HL-60/S4 treated with retinoic acid at 250 ng/mL for 4 days and 3 days (cell line): ENCODE results near the gene AHRR.
"Not testable (repeated sequence)": the region's sequence is repeated elsewhere in the genome, so short reads cannot be mapped to it uniquely, and the experiment has no call there.

Experiments
- in situ Hi-C: fragments of 300-500 bp; cut with MboI; formaldehyde crosslinking; loops from 2 replicates; pipeline ENCODE4 v1.7.0; 2022; ENCODE audit warnings: low sequenced_read_pairs

AHRR gene

DNA sequence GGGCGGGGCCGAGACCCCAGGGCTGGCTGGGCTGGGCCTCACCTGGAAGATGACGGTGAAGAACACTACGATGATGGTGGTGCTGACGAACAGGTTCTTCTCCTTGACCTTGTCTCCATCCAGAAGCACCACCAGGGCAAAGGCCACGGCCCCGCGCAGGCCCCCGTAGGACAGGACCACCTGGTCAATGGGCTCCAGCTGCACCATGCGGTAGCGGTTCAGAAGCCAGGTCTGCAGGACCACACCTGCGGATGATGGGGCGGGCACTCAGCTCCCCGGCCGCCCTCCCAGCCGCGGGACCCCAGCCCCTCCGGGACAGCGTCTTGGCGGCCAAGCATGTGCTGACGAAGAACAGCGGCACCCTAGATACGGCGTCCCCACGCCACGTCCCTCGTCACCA is 161.0 kb downstream of the AHRR start:
- in situ Hi-C loops = no loop called here

DNA sequence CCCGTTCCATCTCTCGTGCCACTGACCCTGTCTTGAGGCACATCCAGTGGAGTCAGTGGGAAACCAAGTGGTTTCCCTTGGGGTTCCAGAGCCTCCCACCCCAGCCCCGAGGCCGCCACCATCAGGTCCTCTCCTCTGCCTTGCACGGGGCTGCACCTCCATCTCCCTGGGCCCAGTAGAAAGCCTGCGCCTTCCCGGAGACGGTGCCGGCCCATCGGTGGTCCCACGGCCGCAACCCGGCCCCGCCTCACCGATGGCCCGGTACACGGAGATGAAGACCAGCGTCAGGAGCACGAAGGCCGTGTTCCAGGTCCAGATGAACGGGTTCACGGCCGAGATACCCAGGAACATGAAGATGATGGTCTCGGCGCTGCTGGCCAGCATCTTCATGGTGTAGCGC is 161.5 kb downstream of the AHRR start:
- in situ Hi-C loops = no loop called here

DNA sequence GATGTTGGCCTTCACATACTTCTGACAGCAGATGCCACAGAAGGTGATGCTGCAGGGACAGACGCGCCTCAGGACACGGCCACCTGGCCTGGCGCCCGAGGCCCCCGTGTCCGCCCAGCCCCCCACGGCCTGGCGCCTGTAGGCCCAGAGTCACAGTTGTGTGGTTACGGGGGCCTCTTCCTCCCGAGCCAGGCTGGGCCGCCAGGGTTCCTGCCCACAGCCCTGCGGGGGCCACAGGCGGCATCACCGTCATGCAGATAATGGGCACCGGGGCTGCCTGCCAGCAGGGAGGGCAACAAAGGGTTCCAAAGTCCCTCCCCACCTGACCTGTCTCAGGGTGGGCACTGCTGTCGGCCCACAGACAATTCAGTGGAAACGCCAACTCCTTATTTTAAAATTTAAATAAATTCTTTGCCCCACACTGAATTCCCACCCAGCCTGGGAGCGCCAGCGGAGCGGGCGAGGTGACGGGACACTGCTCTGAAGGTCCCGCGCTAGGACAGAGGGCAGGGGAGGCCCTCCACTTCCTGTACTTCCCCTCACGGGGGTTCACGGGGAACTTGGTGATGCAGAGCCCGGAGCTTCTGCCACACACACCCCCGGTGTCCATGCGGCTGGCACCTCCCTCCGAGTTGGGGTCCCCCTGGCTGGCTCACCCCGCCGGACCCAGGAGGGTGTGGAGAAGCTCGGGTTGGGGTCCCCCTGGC is 162.1 kb downstream of the AHRR start:
- in situ Hi-C loops = no loop called here

DNA sequence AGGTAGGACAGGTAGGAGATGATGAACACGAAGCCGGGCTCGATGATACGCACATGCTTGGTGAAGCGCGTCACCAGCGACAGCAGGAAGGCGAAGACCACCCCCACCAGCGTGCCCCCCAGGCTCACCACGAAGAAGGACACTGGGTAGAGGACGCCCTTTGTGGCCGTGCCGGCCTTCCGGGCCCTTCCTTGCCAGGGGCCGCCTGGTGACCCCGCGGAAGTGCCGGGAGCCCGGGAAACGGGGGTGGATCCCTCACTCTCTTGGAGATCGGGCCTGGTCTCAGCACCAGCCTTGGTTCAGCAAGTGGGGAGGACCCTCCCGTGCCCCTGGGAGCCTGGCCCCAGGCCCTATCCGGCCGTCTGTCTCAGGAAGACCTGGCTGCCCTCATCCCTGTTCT is 163.0 kb downstream of the AHRR start:
- in situ Hi-C loops = no loop called here

DNA sequence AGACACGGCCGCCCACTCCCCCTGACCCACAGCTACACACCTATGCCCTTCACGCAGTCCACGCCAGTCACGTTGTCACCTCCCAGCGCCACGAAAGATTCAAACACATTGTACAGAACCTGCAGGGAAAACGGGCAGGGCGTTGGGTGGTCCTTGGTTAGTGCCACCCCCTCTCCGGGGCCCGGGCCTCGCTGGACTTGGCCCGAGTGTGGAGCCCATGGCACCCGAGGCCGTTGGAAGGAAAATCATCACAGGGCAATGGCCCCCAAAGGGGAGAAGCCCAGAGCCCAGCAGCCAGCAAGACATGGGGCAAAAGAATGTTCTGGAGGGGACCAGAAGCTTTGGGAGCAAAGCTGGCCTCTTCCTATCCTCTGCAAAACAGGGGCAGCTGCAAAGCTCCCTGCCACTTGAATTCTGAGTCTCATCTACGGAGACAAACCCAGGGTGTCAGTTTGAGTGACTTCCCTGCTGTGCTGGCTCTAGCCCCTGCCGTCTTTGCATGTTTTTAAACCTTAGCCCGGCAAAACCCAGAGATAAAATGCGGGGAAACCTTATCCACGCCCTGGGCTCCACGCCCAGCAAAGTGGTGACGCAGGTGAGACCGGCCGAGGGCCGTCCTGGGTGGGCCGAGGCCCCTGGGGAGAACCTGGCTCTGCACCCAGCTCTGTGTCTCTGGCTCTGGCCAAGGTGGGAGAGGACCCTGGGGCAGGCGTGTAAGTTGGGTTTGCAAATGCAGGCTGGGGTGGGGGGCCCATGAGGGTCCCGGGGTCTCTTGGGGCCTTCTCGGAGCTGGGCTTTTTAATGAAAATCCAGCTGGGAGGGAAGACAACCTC is 163.8 kb downstream of the AHRR start:
- in situ Hi-C loops = no loop called here

DNA sequence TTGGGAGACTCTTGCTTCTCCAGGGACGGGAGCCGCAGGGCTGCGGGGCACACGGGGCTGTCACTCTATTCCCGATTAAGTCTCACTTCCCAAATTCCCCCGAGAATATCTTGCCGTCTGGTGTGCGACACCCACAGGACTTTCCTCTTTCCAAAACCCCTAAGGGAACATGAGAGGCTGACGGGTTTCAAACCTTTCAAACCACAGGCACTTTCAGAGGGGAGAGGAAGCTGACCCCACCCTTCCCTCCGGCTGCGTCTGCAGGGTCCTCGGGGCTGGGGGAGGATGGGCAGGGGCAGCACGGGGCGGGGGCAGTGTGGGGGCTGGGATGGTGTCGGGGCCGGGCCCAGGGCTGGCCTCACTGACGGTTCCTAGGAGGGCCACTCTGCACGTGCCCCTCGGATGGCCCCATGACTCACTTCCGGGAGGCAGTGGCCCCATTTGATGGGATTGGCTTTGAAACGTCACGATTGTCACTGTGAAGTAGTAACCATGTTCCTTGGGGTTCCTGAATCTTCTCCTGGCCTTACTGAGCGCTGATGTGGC is 164.5 kb downstream of the AHRR start:
- in situ Hi-C loops = no loop called here

DNA sequence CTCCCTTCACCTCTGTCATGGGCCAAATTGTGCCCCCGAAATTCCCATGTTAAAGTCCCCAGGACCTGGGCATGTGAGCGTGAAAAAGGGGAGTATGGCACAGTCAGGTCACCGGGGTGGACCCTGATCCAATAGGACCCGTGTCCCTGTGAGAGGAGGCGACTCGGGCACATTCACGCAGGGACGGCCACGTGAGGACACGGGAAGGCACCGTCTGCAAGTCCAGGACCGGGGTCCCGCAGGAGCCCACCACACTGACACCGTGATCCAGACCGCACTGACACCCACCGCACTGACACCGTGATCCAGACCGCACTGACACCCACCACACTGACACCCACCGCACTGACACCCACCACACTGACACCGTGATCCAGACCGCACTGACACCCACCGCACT is 165.1 kb downstream of the AHRR start:
- in situ Hi-C loops = not testable (repeated sequence)
